ENCODE data around the gene C12orf57.

- TF ChIP-seq POLR2A (IDR thresholded peaks at IDR 0.05) (no peak), EP300 (IDR thresholded peaks at IDR 0.05) (no peak), CTCF (IDR thresholded peaks at IDR 0.05) (no peak)
Measured at GRCh38 chr12:6974180-6974579, 30.4 kb downstream of the C12orf57 start.
